AG08395 (cell line): ENCODE data around the gene LGALS14.
"Not testable (repeated sequence)": the region's sequence is repeated elsewhere in the genome, so short reads cannot be mapped to it uniquely, and the experiment has no call there.

Experiments
- DNase-seq: peaks from one replicate; pipeline ENCODE4 v3.0.0; 2012; ENCODE audit warnings: mixed read lengths, low spot score

Gene LGALS14

GRCh38 chr19:39696387-39696786 is 7.9 kb upstream of the LGALS14 start:
- no peak for DNase-seq

- no peak for DNase-seq
These were observed 5.7 kb upstream of the LGALS14 start for GRCh38 chr19:39698535-39698934.

GRCh38 chr19:39701291-39701690 is 3.0 kb upstream of the LGALS14 start:
- no peak for DNase-seq

GRCh38 chr19:39705578-39706188 is 1.4 kb downstream of the LGALS14 start:
- no peak for DNase-seq

- DNase-seq = no peak
These were observed 4.3 kb downstream of the LGALS14 start for GRCh38 chr19:39708594-39708993.

- no peak for DNase-seq
These were observed 5.0 kb downstream of the LGALS14 start for GRCh38 chr19:39709026-39709872.

- no peak for DNase-seq
These were observed 6.1 kb downstream of the LGALS14 start for GRCh38 chr19:39710333-39710890.

- DNase-seq = not testable (repeated sequence)
These were observed 15.9 kb downstream of the LGALS14 start for GRCh38 chr19:39720144-39720543.

- DNase-seq = no peak
These were observed 21.7 kb downstream of the LGALS14 start for GRCh38 chr19:39725995-39726394.

GRCh38 chr19:39727070-39727800 is 23.0 kb downstream of the LGALS14 start:
- DNase-seq = no peak

GRCh38 chr19:39728040-39728439 is 23.8 kb downstream of the LGALS14 start:
- no peak for DNase-seq

- DNase-seq = no peak
These were observed 25.3 kb downstream of the LGALS14 start for GRCh38 chr19:39729594-39729993.

- DNase-seq = no peak
These were observed 27.4 kb downstream of the LGALS14 start for GRCh38 chr19:39731685-39732084.

GRCh38 chr19:39733841-39734240 is 29.6 kb downstream of the LGALS14 start:
- no peak for DNase-seq

GRCh38 chr19:39735688-39736087 is 31.4 kb downstream of the LGALS14 start:
- no peak for DNase-seq

GRCh38 chr19:39736088-39736487 is 31.8 kb downstream of the LGALS14 start:
- DNase-seq = no peak

GRCh38 chr19:39737351-39737750 is 33.1 kb downstream of the LGALS14 start:
- DNase-seq = no peak

GRCh38 chr19:39737891-39738290 is 33.6 kb downstream of the LGALS14 start, which contains the start of gene CLC:
TSS of gene CLC (minus strand) at chr19:39738029. CDS start at chr19:39737952, 77 bp downstream.
- DNase-seq = no peak

GRCh38 chr19:39738814-39739213 is 34.5 kb downstream of the LGALS14 start:
- DNase-seq = no peak

- DNase-seq = no peak
These were observed 36.1 kb downstream of the LGALS14 start for GRCh38 chr19:39740395-39740794.

- no peak for DNase-seq
These were observed 41.4 kb downstream of the LGALS14 start for GRCh38 chr19:39745643-39746042.

GRCh38 chr19:39746836-39747529 is 42.7 kb downstream of the LGALS14 start:
- no peak for DNase-seq
